Mesothelial cell of epicardium (in vitro differentiated cells): Measurements from ENCODE around the gene EIF2A. TPM values are rescaled to one million over a fixed set of nuclear protein-coding genes. Genes with fewer than 3 reads are reported as not detected.

Experiments used
- DNase-seq, 2 experiments: peaks; one replicate each; pipeline ENCODE4 v3.0.0; 2021; ENCODE audit warnings: low spot score in 2 of 2; ENCODE audit not compliant: unreplicated experiment in 2 of 2
- H3K27ac Mint-ChIP-seq: 2 replicates; pipeline ENCODE4 v1.8.0; 2021; ENCODE audit warnings: mixed read lengths
- H3K27me3 Mint-ChIP-seq: 2 replicates; pipeline ENCODE4 v1.8.0; 2021; ENCODE audit warnings: low read depth, mixed read lengths
- H3K36me3 Mint-ChIP-seq: 2 replicates; pipeline ENCODE4 v1.8.0; 2021; ENCODE audit warnings: mixed read lengths
- H3K4me1 Mint-ChIP-seq: 2 replicates; pipeline ENCODE4 v1.8.0; 2021; ENCODE audit warnings: mixed read lengths
- H3K4me3 Mint-ChIP-seq: 2 replicates; pipeline ENCODE4 v1.8.0; 2021; ENCODE audit warnings: mild to moderate bottlenecking, moderate library complexity, mixed read lengths
- H3K9me3 Mint-ChIP-seq: 2 replicates; pipeline ENCODE4 v1.8.0; 2021; ENCODE audit warnings: mixed read lengths
- total RNA-seq: library from RNA; stranded (reverse); gene quantifications from 3 replicates; pipeline ENCODE4 v1.2.1, GENCODE V29; 2021
- TF ChIP-seq, protein P1 (sequence below): fragments of 200-600 bp; sonication (generic); IDR thresholded peaks from one replicate; pipeline ENCODE4 v1.5.0; 2021; ENCODE audit warnings: antibody characterized with exemption; ENCODE audit not compliant: unreplicated experiment

The EIF2A gene
- total RNA-seq, 1 donor from 2014 or later, result 56.8 TPM

DNA sequence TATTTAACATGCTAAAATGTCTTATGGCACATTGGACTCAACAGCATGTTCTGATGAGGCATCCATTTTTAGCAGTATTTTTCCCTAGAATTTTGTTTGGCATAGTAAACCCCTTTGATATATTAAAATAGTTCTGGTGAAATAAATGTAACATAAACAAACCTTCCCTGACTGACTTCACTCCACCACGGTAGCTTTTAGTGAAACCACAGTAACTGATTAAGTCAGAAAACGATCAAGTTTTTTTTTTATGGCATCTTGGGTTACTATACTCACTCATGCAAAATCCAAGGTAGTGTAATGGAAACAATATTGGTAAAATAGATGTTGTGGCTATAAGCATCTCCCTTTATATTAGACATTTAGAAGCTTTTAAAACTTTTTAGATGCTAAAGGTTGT lies 3.1 kb upstream of the EIF2A start:
- DNase-seq, result no peak
- TF ChIP-seq, protein P1, sequence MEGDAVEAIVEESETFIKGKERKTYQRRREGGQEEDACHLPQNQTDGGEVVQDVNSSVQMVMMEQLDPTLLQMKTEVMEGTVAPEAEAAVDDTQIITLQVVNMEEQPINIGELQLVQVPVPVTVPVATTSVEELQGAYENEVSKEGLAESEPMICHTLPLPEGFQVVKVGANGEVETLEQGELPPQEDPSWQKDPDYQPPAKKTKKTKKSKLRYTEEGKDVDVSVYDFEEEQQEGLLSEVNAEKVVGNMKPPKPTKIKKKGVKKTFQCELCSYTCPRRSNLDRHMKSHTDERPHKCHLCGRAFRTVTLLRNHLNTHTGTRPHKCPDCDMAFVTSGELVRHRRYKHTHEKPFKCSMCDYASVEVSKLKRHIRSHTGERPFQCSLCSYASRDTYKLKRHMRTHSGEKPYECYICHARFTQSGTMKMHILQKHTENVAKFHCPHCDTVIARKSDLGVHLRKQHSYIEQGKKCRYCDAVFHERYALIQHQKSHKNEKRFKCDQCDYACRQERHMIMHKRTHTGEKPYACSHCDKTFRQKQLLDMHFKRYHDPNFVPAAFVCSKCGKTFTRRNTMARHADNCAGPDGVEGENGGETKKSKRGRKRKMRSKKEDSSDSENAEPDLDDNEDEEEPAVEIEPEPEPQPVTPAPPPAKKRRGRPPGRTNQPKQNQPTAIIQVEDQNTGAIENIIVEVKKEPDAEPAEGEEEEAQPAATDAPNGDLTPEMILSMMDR, result no peak
- Mint-ChIP-seq H3K9me3 (no peaks in the 10 kb centered on the region), H3K36me3 (peaks cover 3% of the 10 kb centered on the region), H3K27ac (no peak overlapping the region), H3K4me3 (no peak overlapping the region), H3K4me1 (peaks cover 22% of the 10 kb centered on the region), H3K27me3 (no peaks in the 10 kb centered on the region)

DNA sequence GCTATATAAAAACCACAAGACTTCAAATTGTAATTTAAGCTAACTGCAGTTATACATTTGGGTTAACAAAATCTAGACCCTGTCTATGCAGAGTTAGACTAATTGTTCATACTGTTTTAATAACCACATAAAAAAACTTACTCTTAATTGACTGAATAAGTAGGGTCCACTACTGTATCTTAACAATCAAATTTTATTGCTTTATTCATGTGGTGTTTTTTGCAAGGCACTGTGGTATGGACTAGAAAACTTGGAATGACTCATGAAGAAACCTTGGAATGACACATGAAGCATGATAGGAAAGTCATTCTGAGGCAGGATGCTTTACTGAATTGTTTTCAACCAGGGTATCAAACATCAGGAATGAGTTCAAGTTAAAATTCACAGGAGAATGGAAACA lies 2.5 kb upstream of the EIF2A start:
- TF ChIP-seq, protein P1, result no peak
- H3K4me1 Mint-ChIP-seq, result peaks cover 22% of the 10 kb centered on the region
- H3K9me3 Mint-ChIP-seq, result no peaks in the 10 kb centered on the region
- peaks cover 5% of the 10 kb centered on the region for H3K36me3 Mint-ChIP-seq
- H3K27ac Mint-ChIP-seq, result peak overlapping the region; percentile 69
- DNase-seq, result no peak
- no peaks in the 10 kb centered on the region for H3K27me3 Mint-ChIP-seq
- peak overlapping the region; percentile 98 for H3K4me3 Mint-ChIP-seq

DNA sequence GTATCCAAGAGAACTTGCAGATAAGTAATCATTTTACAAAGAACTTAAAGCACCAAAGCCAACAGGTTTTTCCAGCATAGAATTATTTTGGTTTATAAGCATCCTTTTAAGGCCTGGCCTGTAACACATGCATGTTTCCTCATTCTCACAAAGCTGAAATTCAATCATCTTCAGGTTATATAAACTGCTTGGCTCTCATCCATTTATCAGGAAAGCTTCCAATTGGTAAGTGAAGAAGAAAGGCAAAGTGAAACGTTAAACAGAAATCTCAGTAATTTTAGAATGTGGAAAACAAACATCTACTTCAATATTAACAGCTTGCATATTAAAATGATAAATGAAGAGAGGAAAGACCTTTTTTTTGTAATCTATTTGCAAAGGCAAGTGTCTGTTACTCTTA lies 1.9 kb upstream of the EIF2A start:
- Mint-ChIP-seq H3K9me3 (no peaks in the 10 kb centered on the region), H3K36me3 (peaks cover 7% of the 10 kb centered on the region), H3K27ac (peak overlapping the region; percentile 84), H3K4me3 (peak overlapping the region; percentile 98), H3K4me1 (peaks cover 22% of the 10 kb centered on the region), H3K27me3 (no peaks in the 10 kb centered on the region)
- no peak for DNase-seq
- TF ChIP-seq, protein P1, result no peak

DNA sequence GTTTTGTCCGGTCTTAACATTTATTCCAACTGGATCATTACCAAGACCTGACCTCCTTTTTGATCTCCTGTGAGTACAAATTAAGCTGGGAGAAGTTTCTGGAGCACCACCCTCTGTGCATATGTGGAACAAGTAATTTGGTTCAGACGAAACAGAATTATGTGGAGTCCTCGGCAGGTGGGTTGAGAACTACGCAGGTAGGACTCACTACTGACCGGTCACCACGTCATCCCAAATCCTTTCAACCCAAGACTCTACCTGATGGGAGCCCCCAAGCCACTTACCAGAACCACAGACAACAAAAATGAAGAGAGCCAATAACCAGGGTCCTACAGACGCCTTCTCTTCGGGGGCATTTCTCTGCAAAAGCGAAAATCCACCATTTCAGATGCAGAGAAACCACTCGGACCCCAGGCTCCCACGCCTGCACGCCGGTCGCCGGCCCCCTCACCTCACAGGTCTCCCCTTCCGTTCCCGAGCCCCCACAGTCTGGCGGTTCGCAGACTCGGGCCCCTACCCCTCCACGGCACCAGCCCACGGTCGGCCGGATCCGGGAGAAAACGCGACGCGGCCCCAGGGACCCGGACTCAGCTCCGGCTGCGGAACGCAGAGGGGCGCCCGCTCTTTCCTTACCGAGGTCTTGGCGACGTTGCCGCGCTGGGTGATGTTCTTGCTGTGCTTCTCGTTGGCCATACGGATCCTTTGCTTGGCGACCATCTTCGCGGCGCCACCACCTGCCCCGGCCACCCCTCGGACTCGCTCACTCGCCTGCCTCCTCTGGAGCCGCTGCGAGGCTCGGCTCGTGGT lies 965 bp upstream of the EIF2A start:
- peaks cover 7% of the 10 kb centered on the region for H3K36me3 Mint-ChIP-seq
- DNase-seq, result peak in 1 of 2 experiments; percentile 24
- H3K9me3 Mint-ChIP-seq, result no peaks in the 10 kb centered on the region
- no peaks in the 10 kb centered on the region for H3K27me3 Mint-ChIP-seq
- peak overlapping the region; percentile 98 for H3K4me3 Mint-ChIP-seq
- peaks cover 22% of the 10 kb centered on the region for H3K4me1 Mint-ChIP-seq
- H3K27ac Mint-ChIP-seq, result peak overlapping the region; percentile 100
- TF ChIP-seq, protein P1, result no peak

DNA sequence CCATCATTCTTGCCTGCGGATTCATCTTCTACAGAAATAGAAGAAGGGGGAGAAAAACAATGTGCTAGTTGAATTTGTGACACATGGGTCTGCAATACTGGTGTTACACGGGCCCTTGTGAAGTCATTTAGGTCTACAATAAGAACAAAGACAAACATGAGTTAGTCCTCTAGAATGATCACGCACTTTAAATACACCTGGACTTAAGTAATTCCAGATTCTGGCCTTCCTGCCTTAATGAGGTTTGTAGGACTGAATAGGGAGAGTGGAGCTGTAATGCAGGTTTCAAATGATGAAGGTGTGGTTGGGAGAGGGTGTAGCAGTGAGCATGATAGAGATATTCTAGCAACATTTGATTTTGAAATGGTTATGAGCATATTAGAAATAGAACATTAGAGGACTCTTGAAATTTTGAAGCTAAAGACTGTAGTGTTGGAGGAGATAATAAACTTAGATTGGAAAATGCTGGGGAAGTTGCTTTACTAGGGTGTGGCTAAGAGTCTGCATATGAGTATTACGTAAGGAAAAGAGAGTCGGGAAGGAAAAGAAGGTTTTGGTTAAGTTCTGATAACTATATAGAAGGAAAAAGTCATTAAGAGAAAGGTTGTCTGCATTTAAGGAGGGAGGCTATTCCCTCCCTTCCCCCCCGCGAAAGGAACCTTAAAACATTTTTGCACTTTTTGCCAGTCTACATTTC lies 606 bp downstream of the EIF2A start:
- Mint-ChIP-seq H3K4me1 (peaks cover 22% of the 10 kb centered on the region), H3K36me3 (peaks cover 7% of the 10 kb centered on the region), H3K27me3 (no peaks in the 10 kb centered on the region), H3K9me3 (no peaks in the 10 kb centered on the region), H3K27ac (peak overlapping the region; percentile 100), H3K4me3 (peak overlapping the region; percentile 98)
- TF ChIP-seq, protein P1, result no peak
- no peak for DNase-seq
